GM12878 (cell line): ENCODE data around the gene NFKBIZ. TPM values are rescaled to one million over a fixed set of nuclear protein-coding genes. Genes with fewer than 3 reads are reported as not detected.
A peak's percentile ranks its signal among the peaks of the same experiment; 100 is the strongest.

ENCODE experiments used
- BCL11A ChIP-seq: IDR thresholded peaks from 2 replicates; pipeline ENCODE4 v1.6.1; 2011; ENCODE audit warnings: low read depth, low read length
- BCLAF1 ChIP-seq: fragments of 450-650 bp; IDR thresholded peaks from 2 replicates; pipeline ENCODE4 v1.6.1; 2017; ENCODE audit warnings: antibody characterized with exemption, mild to moderate bottlenecking, moderate library complexity
- CBX5 ChIP-seq: sonication (generic); IDR thresholded peaks from 2 replicates; pipeline ENCODE4 v1.6.1; 2016; ENCODE audit warnings: low read depth, moderate library complexity, mild to moderate bottlenecking, inconsistent platforms
- CREB1 ChIP-seq: IDR thresholded peaks from 2 replicates; pipeline ENCODE4 v1.6.1; 2012; ENCODE audit warnings: low read depth, mild to moderate bottlenecking, inconsistent platforms
- E2F4 ChIP-seq: IDR thresholded peaks from 2 replicates; pipeline ENCODE4 v1.6.1; 2012; ENCODE audit warnings: low read depth, low read length, improper control_type of control experiment
- FOS ChIP-seq: IDR thresholded peaks from 3 replicates; pipeline ENCODE4 v1.6.1; 2011; ENCODE audit warnings: borderline replicate concordance; ENCODE audit not compliant: insufficient read length; ENCODE audit errors: extremely low read depth
- GABPA ChIP-seq: IDR thresholded peaks from 2 replicates; pipeline ENCODE4 v1.6.1; 2014; ENCODE audit warnings: antibody characterized with exemption, low read depth, mild to moderate bottlenecking, inconsistent platforms
- HCFC1 ChIP-seq: fragments of 150-350 bp; IDR thresholded peaks from 2 replicates; pipeline ENCODE4 v1.6.1; 2014; ENCODE audit warnings: low read length
- IRF5 ChIP-seq: fragments of 450-650 bp; IDR thresholded peaks from 2 replicates; pipeline ENCODE4 v1.6.1; 2017; ENCODE audit warnings: borderline replicate concordance
- KAT2A ChIP-seq: conservative IDR thresholded peaks from 2 replicates; pipeline ENCODE4 v1.6.1; 2011; ENCODE audit warnings: low read depth, low read length; ENCODE audit not compliant: control insufficient read depth
- MAX ChIP-seq: IDR thresholded peaks from 2 replicates; pipeline ENCODE4 v1.6.1; 2012; ENCODE audit warnings: low read depth, low read length, improper control_type of control experiment
- MLLT1 ChIP-seq: fragments of 450-650 bp; IDR thresholded peaks from 2 replicates; pipeline ENCODE4 v1.6.1; 2016; ENCODE audit warnings: mild to moderate bottlenecking
- MYC ChIP-seq: IDR thresholded peaks from 2 replicates; pipeline ENCODE4 v1.6.1; 2011; ENCODE audit warnings: mild to moderate bottlenecking, low read length, moderate library complexity, inconsistent platforms; ENCODE audit not compliant: insufficient read depth, insufficient replicate concordance, insufficient read length, severe bottlenecking
- NFXL1 ChIP-seq: fragments of 450-650 bp; IDR thresholded peaks from 2 replicates; pipeline ENCODE4 v1.6.1; 2017; ENCODE audit warnings: antibody characterized with exemption, mild to moderate bottlenecking, borderline replicate concordance
- NFYB ChIP-seq: IDR thresholded peaks from 2 replicates; pipeline ENCODE4 v1.6.1; 2011; ENCODE audit warnings: low read depth, mild to moderate bottlenecking, low read length, improper control_type of control experiment, moderate library complexity; ENCODE audit not compliant: insufficient read depth
- NR2C1 ChIP-seq: fragments of 450-650 bp; IDR thresholded peaks from 2 replicates; pipeline ENCODE4 v1.6.1; 2017; ENCODE audit warnings: antibody characterized with exemption, mild to moderate bottlenecking, moderate library complexity
- PAX5 ChIP-seq: IDR thresholded peaks from 2 replicates; pipeline ENCODE4 v1.6.1; 2011; ENCODE audit warnings: low read depth, low read length, borderline replicate concordance
- POLR2AphosphoS5 ChIP-seq: IDR thresholded peaks from 2 replicates; pipeline ENCODE4 v1.6.1; 2011; ENCODE audit warnings: mild to moderate bottlenecking, low read length, inconsistent platforms
- RELA ChIP-seq: fragments of 450-650 bp; IDR thresholded peaks from 2 replicates; pipeline ENCODE4 v1.8.0; 2014; ENCODE audit warnings: borderline replicate concordance; ENCODE audit not compliant: partially characterized antibody
- RUNX3 ChIP-seq: IDR thresholded peaks from 2 replicates; pipeline ENCODE4 v1.6.1; 2012; ENCODE audit warnings: low read length, inconsistent platforms
- SMARCA5 ChIP-seq: fragments of 450-650 bp; IDR thresholded peaks from 2 replicates; pipeline ENCODE4 v1.6.1; 2017; ENCODE audit warnings: mild to moderate bottlenecking
- SPI1 ChIP-seq: IDR thresholded peaks from 2 replicates; pipeline ENCODE4 v1.6.1; 2011; ENCODE audit warnings: low read depth, mild to moderate bottlenecking, low read length, moderate library complexity, borderline replicate concordance; ENCODE audit not compliant: insufficient read depth
- SUZ12 ChIP-seq: fragments of 200-600 bp; sonication (generic); IDR thresholded peaks from one replicate; pipeline ENCODE4 v1.6.1; 2018; ENCODE audit warnings: antibody characterized with exemption, mild to moderate bottlenecking; ENCODE audit not compliant: unreplicated experiment
- TARDBP ChIP-seq: IDR thresholded peaks from 2 replicates; pipeline ENCODE4 v1.6.1; 2016; ENCODE audit warnings: borderline replicate concordance
- TCF3 ChIP-seq: IDR thresholded peaks from 2 replicates; pipeline ENCODE4 v1.6.1; 2012; ENCODE audit warnings: low read depth, mild to moderate bottlenecking, low read length, borderline replicate concordance; ENCODE audit not compliant: insufficient read depth
- ZZZ3 ChIP-seq: IDR thresholded peaks from 2 replicates; pipeline ENCODE4 v1.6.1; 2011; ENCODE audit warnings: low read depth; ENCODE audit not compliant: control insufficient read depth, insufficient read length
- polyA plus RNA-seq, 11 experiments: library from polyadenylated mRNA; depleted of rRNA in 4 of 11; unstranded in 6 of 11; stranded (reverse) in 5 of 11; fragments of >200 nt; fragmentation: Nextera tagmentation in 4 of 11; fragmentation: Illumina TruSeq in 1 of 11; extraction: Ambion mirVana in 4 of 11; extraction: Trizol in 1 of 11; gene quantifications; 1 replicate in 1 of 11; 2 replicates in 10 of 11; pipeline versions ENCODE4 v1.2.1 to v1.2.3, GENCODE V29; 2011 to 2016; ENCODE audit warnings: inconsistent platforms in 2 of 11, missing spikeins in 2 of 11, low read depth in 1 of 11
- total RNA-seq, 4 experiments: library from RNA; depleted of rRNA in 3 of 4; stranded (reverse); fragments of >200 nt in 3 of 4; fragmentation: Illumina TruSeq in 1 of 4; extraction: Trizol in 1 of 4; gene quantifications; 2 replicates each; pipeline versions ENCODE4 v1.2.1 to v1.2.3, GENCODE V29; 2013 to 2021

NFKBIZ gene
- total and polyA plus RNA-seq, 10 of the 15 experiments (the other 5 are each of a cell fraction or from before 2014, with no cell fraction given) = 6.3 to 53.8 (median 17.3) TPM

- TF ChIP-seq NR2C1 = peak; percentile 83
- TF ChIP-seq GABPA = peak; percentile 73
- TF ChIP-seq SMARCA5 = no peak
- TF ChIP-seq MLLT1 = peak; percentile 76
- no peak for TF ChIP-seq BCLAF1
- TF ChIP-seq BCL11A = peak; percentile 87
- TF ChIP-seq ZZZ3 = no peak
- TF ChIP-seq KAT2A = no peak
- TF ChIP-seq RUNX3 = peak; percentile 95
- TF ChIP-seq TARDBP = no peak
- 0 out of 2 replicates have a peak, but pooled peaks have one; percentile 63 for TF ChIP-seq CREB1
- TF ChIP-seq NFYB = no peak
- no peak for TF ChIP-seq SUZ12
- peak; percentile 37 for TF ChIP-seq RELA
- no peak for TF ChIP-seq NFXL1
- TF ChIP-seq MAX = no peak
- TF ChIP-seq SPI1 = peak; percentile 99
- TF ChIP-seq TCF3 = peak; percentile 66; the same call in 1 of the 2 replicates
- no peak for TF ChIP-seq E2F4
- TF ChIP-seq IRF5 = no peak
- TF ChIP-seq POLR2AphosphoS5 = no peak
- peak; percentile 64; the same call in 1 of the 2 replicates for TF ChIP-seq CBX5
- TF ChIP-seq FOS = no peak
- TF ChIP-seq HCFC1 = no peak
- TF ChIP-seq PAX5 = peak; percentile 55; the same call in 1 of the 2 replicates
- no peak for TF ChIP-seq MYC
These were observed 49.4 kb downstream of the NFKBIZ start (continued) for GRCh38 chr3:101898752-101899169.
